GM19351 (cell line): ENCODE results near the gene MRGPRX4.

ENCODE experiments used
- ATAC-seq: cut with Tn5 transposase; IDR thresholded peaks from one replicate; pipeline ENCODE4 v1.9.1; 2021; ENCODE audit warnings: mild to moderate bottlenecking, moderate library complexity; ENCODE audit not compliant: unreplicated experiment

Gene MRGPRX4

GRCh38 chr11:18204771-18205170 is 32.1 kb downstream of the MRGPRX4 start:
- ATAC-seq, result no peak

GRCh38 chr11:18209058-18209457 is 36.4 kb downstream of the MRGPRX4 start:
- no peak for ATAC-seq

GRCh38 chr11:18221274-18221876 is 48.7 kb downstream of the MRGPRX4 start:
- ATAC-seq, result no peak

GRCh38 chr11:18222814-18223421 is 50.3 kb downstream of the MRGPRX4 start:
- no peak for ATAC-seq
